H9 (cell line): ENCODE results near the gene STAC. TPM values are rescaled to one million over a fixed set of nuclear protein-coding genes. Genes with fewer than 3 reads are reported as not detected.

Source experiments
- DNase-seq: peaks from one replicate; pipeline ENCODE4 v3.0.0-alpha.2; 2017
- H2AFZ ChIP-seq: one replicate; pipeline ENCODE4 v1.6.1; 2013; ENCODE audit warnings: mild to moderate bottlenecking, low read length, control low read depth, moderate library complexity
- H2AK5ac ChIP-seq: 2 replicates; pipeline ENCODE4 v1.6.1; 2013; ENCODE audit warnings: low read length, control low read depth, mixed read lengths; ENCODE audit not compliant: insufficient read length
- H2BK120ac ChIP-seq: one replicate; pipeline ENCODE4 v1.6.1; 2013; ENCODE audit warnings: low read depth, mild to moderate bottlenecking, low read length, control low read depth, inconsistent platforms; ENCODE audit not compliant: poor library complexity, severe bottlenecking
- H2BK12ac ChIP-seq: 2 replicates; pipeline ENCODE4 v1.6.1; 2013; ENCODE audit warnings: low read length, control low read depth, mixed read lengths, low read depth; ENCODE audit not compliant: insufficient read length
- H2BK15ac ChIP-seq: 2 replicates; pipeline ENCODE4 v1.6.1; 2013; ENCODE audit warnings: low read depth, low read length, control low read depth
- H2BK20ac ChIP-seq: one replicate; pipeline ENCODE4 v1.6.1; 2013; ENCODE audit warnings: low read depth, mild to moderate bottlenecking, low read length, control low read depth, inconsistent platforms; ENCODE audit not compliant: poor library complexity, severe bottlenecking
- H2BK5ac ChIP-seq: 2 replicates; pipeline ENCODE4 v1.6.1; 2013; ENCODE audit warnings: low read length, control low read depth, mixed read lengths; ENCODE audit not compliant: insufficient read length
- H3K14ac ChIP-seq: 2 replicates; pipeline ENCODE4 v1.6.1; 2013; ENCODE audit warnings: low read length, control low read depth; ENCODE audit not compliant: insufficient read depth
- H3K18ac ChIP-seq: 2 replicates; pipeline ENCODE4 v1.6.1; 2013; ENCODE audit warnings: low read depth, mild to moderate bottlenecking, mixed read lengths, low read length, control low read depth; ENCODE audit not compliant: insufficient read length
- H3K23ac ChIP-seq: 2 replicates; pipeline ENCODE4 v1.6.1; 2013; ENCODE audit warnings: low read length, control low read depth, mixed read lengths, low read depth; ENCODE audit not compliant: insufficient read length
- H3K23me2 ChIP-seq: 2 replicates; pipeline ENCODE4 v1.6.1; 2013; ENCODE audit warnings: low read depth, mild to moderate bottlenecking, mixed read lengths, low read length, control low read depth; ENCODE audit not compliant: insufficient read length, poor library complexity, severe bottlenecking
- H3K27ac ChIP-seq: 2 replicates; pipeline ENCODE4 v1.5.1; 2013; ENCODE audit warnings: low read length, control low read depth, mixed read lengths, low read depth; ENCODE audit not compliant: insufficient read length
- H3K27me3 ChIP-seq: 2 replicates; pipeline ENCODE4 v1.6.1; 2013; ENCODE audit warnings: low read length, control low read depth, inconsistent platforms; ENCODE audit not compliant: insufficient read depth
- H3K4ac ChIP-seq: 2 replicates; pipeline ENCODE4 v1.6.1; 2013; ENCODE audit warnings: low read depth, mild to moderate bottlenecking, control low read depth, inconsistent platforms, low read length, moderate library complexity
- H3K4me1 ChIP-seq: 2 replicates; pipeline ENCODE4 v1.6.1; 2013; ENCODE audit warnings: low read length, control low read depth, inconsistent platforms; ENCODE audit not compliant: insufficient read depth
- H3K4me2 ChIP-seq: 2 replicates; pipeline ENCODE4 v1.6.1; 2013; ENCODE audit warnings: low read length, control low read depth, mixed read lengths; ENCODE audit not compliant: insufficient read length, insufficient read depth
- H3K56ac ChIP-seq: 2 replicates; pipeline ENCODE4 v1.6.1; 2013; ENCODE audit warnings: low read depth, mild to moderate bottlenecking, mixed read lengths, low read length, control low read depth; ENCODE audit not compliant: insufficient read length
- H3K79me1 ChIP-seq: 2 replicates; pipeline ENCODE4 v1.6.1; 2013; ENCODE audit warnings: low read depth, mild to moderate bottlenecking, moderate library complexity, low read length, control low read depth, inconsistent platforms; ENCODE audit not compliant: insufficient read depth, poor library complexity, severe bottlenecking
- H3K79me2 ChIP-seq: 2 replicates; pipeline ENCODE4 v1.6.1; 2013; ENCODE audit warnings: low read length, control low read depth, inconsistent platforms; ENCODE audit not compliant: insufficient read depth
- H3K9ac ChIP-seq: 2 replicates; pipeline ENCODE4 v1.6.1; 2013; ENCODE audit warnings: low read length, control low read depth, mixed read lengths; ENCODE audit not compliant: insufficient read length; ENCODE audit errors: extremely low read depth
- H3K9me3 ChIP-seq: one replicate; pipeline ENCODE4 v1.6.1; 2013; ENCODE audit warnings: low read depth, low read length, inconsistent platforms; ENCODE audit not compliant: control insufficient read depth
- H3T11ph ChIP-seq: one replicate; pipeline ENCODE4 v1.6.1; 2013; ENCODE audit warnings: mild to moderate bottlenecking, low read length, control low read depth, inconsistent platforms
- H4K20me1 ChIP-seq: one replicate; pipeline ENCODE4 v1.6.1; 2013; ENCODE audit not compliant: control insufficient read depth, insufficient read length, insufficient read depth
- H4K5ac ChIP-seq: 2 replicates; pipeline ENCODE4 v1.6.1; 2013; ENCODE audit warnings: low read depth, mild to moderate bottlenecking, mixed read lengths, low read length, control low read depth; ENCODE audit not compliant: insufficient read length
- H4K8ac ChIP-seq: replicated peaks from 2 replicates; pipeline ENCODE4 v1.6.1; 2013; ENCODE audit warnings: low read length, control low read depth, mixed read lengths, low read depth; ENCODE audit not compliant: insufficient read length
- H4K91ac ChIP-seq: 2 replicates; pipeline ENCODE4 v1.6.1; 2013; ENCODE audit warnings: low read depth, mild to moderate bottlenecking, moderate library complexity, mixed read lengths, low read length, control low read depth; ENCODE audit not compliant: insufficient read length
- H3K27ac Mint-ChIP-seq, 3 experiments: 2 replicates in 2 of 3; 3 replicates in 1 of 3; pipeline ENCODE4 v1.8.0; 2020 to 2021; ENCODE audit warnings: mixed read lengths in 3 of 3, mild to moderate bottlenecking in 1 of 3, moderate library complexity in 1 of 3
- H3K27me3 Mint-ChIP-seq: 2 replicates; pipeline ENCODE4 v1.8.0; 2021; ENCODE audit warnings: low read depth, mild to moderate bottlenecking, moderate library complexity, mixed read lengths
- H3K36me3 Mint-ChIP-seq, 3 experiments: 2 replicates in 2 of 3; 3 replicates in 1 of 3; pipeline ENCODE4 v1.8.0; 2020 to 2021; ENCODE audit warnings: low read depth in 3 of 3, mixed read lengths in 3 of 3; ENCODE audit not compliant: insufficient read depth in 1 of 3
- H3K4me1 Mint-ChIP-seq, 2 experiments: 2 replicates each; pipeline ENCODE4 v1.8.0; 2020; ENCODE audit warnings: mixed read lengths in 2 of 2
- H3K4me3 Mint-ChIP-seq, 2 experiments: 2 replicates in 1 of 2; 3 replicates in 1 of 2; pipeline ENCODE4 v1.8.0; 2020 to 2021; ENCODE audit warnings: mild to moderate bottlenecking in 2 of 2, mixed read lengths in 2 of 2, moderate library complexity in 1 of 2
- H3K9me3 Mint-ChIP-seq, 2 experiments: 2 replicates in 1 of 2; 3 replicates in 1 of 2; pipeline ENCODE4 v1.8.0; 2020; ENCODE audit warnings: mild to moderate bottlenecking in 2 of 2, mixed read lengths in 2 of 2, moderate library complexity in 1 of 2
- CTCF ChIP-seq: fragments of 200-600 bp; sonication (generic); conservative IDR thresholded peaks from 3 replicates; pipeline ENCODE4 v1.8.0; 2021; ENCODE audit warnings: antibody characterized with exemption, mild to moderate bottlenecking
- WGBS: extraction: QIAGEN DNeasy Blood & Tissue Kit; methylation state at CpG from one replicate; pipeline ENCODE4 v1.1.7; 2013; ENCODE audit warnings: missing lambda C conversion rate, low lambda C conversion rate, mixed read lengths; ENCODE audit not compliant: insufficient read length; ENCODE audit errors: extremely low coverage; 5-methylcytosine and 5-hydroxymethylcytosine counted together
- total RNA-seq: library from RNA; stranded (reverse); gene quantifications from 2 replicates; pipeline ENCODE4 v1.2.1, GENCODE V29; 2021

Gene STAC
- total RNA-seq, 1 experiment from 2014 or later: 3.0 TPM

DNA sequence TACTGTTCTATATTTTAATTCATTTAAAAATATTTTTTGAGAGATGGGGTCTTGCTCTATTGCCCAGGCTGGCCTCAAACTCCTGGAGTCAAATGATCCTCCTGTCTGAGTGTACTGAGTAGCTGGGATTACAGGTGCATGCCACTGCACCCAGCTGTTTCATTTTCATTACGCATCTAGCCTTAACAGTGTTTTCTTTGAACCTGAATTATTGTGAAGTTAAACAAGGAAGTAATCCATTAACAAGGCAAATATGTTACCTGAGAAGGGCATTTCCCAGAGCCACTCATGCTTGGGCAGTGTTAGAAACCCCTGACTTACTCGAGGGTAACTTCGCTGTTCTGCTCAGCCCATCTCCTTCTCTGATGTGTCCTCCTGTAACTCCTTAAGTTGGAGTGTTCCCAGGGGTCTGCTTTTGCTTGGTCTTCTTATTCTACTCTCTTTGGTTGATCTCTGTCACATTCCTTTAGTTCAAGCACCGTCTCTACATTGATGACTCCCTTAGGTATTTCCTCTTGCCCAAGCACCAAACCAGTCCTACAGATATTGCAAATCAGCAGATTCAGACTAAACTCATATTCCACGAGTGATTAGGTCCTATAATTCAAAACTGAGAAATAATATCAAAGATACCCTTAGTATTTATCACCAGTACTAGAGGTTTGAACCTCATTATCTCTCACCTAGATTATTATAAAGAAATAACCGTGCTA, 107.9 kb downstream of the STAC start:
- no peak overlapping the region for H2BK12ac ChIP-seq
- no peak overlapping the region for H3K4ac ChIP-seq
- Mint-ChIP-seq H3K4me1 (peaks cover 10 to 15% of the 10 kb centered on the region in 2 experiments), H3K4me3 (no peak overlapping the region), H3K27ac (no peak overlapping the region), H3K27me3 (no peaks in the 10 kb centered on the region), H3K36me3 (peaks cover 0 to 11% (median 5%) of the 10 kb centered on the region in 3 experiments; a peak in 4 of 7 replicates), H3K9me3 (no peaks in the 10 kb centered on the region; a peak in 1 of 5 replicates)
- no peak overlapping the region for H2BK120ac ChIP-seq
- no peak overlapping the region for H4K5ac ChIP-seq
- H3K4me2 ChIP-seq: no peak overlapping the region
- no peak overlapping the region for H3K23ac ChIP-seq
- no peak overlapping the region for H2AK5ac ChIP-seq
- no peaks in the 10 kb centered on the region for H3K79me1 ChIP-seq
- H3K9ac ChIP-seq: no peak overlapping the region
- no peak overlapping the region for H3K56ac ChIP-seq
- no peak overlapping the region for H4K8ac ChIP-seq
- H2BK5ac ChIP-seq: no peak overlapping the region
- H3K79me2 ChIP-seq: no peaks in the 10 kb centered on the region
- no peaks in the 10 kb centered on the region for H4K20me1 ChIP-seq
- H3K27me3 ChIP-seq: no peaks in the 10 kb centered on the region
- H3K18ac ChIP-seq: no peak overlapping the region
- WGBS: no CpG with 5 or more reads among the region's 6 CpGs
- H3K4me1 ChIP-seq: 0 out of 2 replicates have a peak, but pooled peaks cover 3% of the 10 kb centered on the region
- no peak overlapping the region for H3K14ac ChIP-seq
- no peak overlapping the region for H3T11ph ChIP-seq
- no peaks in the 10 kb centered on the region for H3K23me2 ChIP-seq
- H2AFZ ChIP-seq: no peak overlapping the region
- H2BK20ac ChIP-seq: no peak overlapping the region
- no peak for DNase-seq
- no peak overlapping the region for H3K27ac ChIP-seq
- no peak overlapping the region for H4K91ac ChIP-seq
- H2BK15ac ChIP-seq: no peak overlapping the region
- H3K9me3 ChIP-seq: no peaks in the 10 kb centered on the region
- no peak for TF ChIP-seq CTCF
